Activated CD4-positive, alpha-beta memory T cell treated with anti-CD3 and anti-CD28 coated beads, Interleukin-2, amount 10 ng/mL, durations not matched to agents 7 days and 5 days (primary cell): ENCODE results near the gene TXN2. TPM values are rescaled to one million over a fixed set of nuclear protein-coding genes. Genes with fewer than 3 reads are reported as not detected.
"Not testable (repeated sequence)": the region's sequence is repeated elsewhere in the genome, so short reads cannot be mapped to it uniquely, and the experiment has no call there.

Experiments
- CTCF ChIA-PET: fragments of 350-600 bp; sonication (Branson Sonifier 250); formaldehyde crosslinking; loops from one replicate; lab custom pipeline; 2021; ENCODE audit warnings: antibody characterized with exemption, inconsistent platforms; lab: Charles Lee
- POLR2A ChIA-PET: fragments of 350-600 bp; sonication (Branson Sonifier 250); formaldehyde crosslinking; loops from one replicate; lab custom pipeline; 2021; ENCODE audit warnings: antibody characterized with exemption; lab: Charles Lee
- DNase-seq: peaks from one replicate; pipeline ENCODE4 v3.0.0-alpha.2; 2020
- H3K27ac Mint-ChIP-seq: one replicate; pipeline ENCODE4 v1.8.0; 2021; ENCODE audit warnings: mild to moderate bottlenecking, mixed read lengths
- H3K27me3 Mint-ChIP-seq: one replicate; pipeline ENCODE4 v1.8.0; 2021; ENCODE audit warnings: mixed read lengths
- H3K36me3 Mint-ChIP-seq: one replicate; pipeline ENCODE4 v1.8.0; 2021; ENCODE audit warnings: low read depth, mixed read lengths
- H3K4me1 Mint-ChIP-seq: one replicate; pipeline ENCODE4 v1.8.0; 2021; ENCODE audit warnings: mixed read lengths
- H3K4me3 Mint-ChIP-seq: one replicate; pipeline ENCODE4 v1.8.0; 2021; ENCODE audit warnings: mild to moderate bottlenecking, mixed read lengths
- H3K9me3 Mint-ChIP-seq: one replicate; pipeline ENCODE4 v1.8.0; 2021; ENCODE audit warnings: mixed read lengths
- total RNA-seq, 2 experiments: library from RNA; stranded (reverse); gene quantifications; one replicate each; pipeline ENCODE4 v1.2.3, GENCODE V29; 2021

TXN2 gene
- total RNA-seq, 2 experiments from 2014 or later = 72.3 to 73.2 TPM

- peaks cover 11% of the 10 kb centered on the region for H3K36me3 Mint-ChIP-seq
- no peak overlapping the region for H3K4me3 Mint-ChIP-seq
- no peaks in the 10 kb centered on the region for H3K9me3 Mint-ChIP-seq
These were observed 16.7 kb downstream of the TXN2 start for GRCh38 chr22:36464715-36465231.

GRCh38 chr22:36463783-36464184 is 17.7 kb downstream of the TXN2 start:
- DNase-seq = no peak

More at GRCh38 chr22:36464715-36465231, 16.7 kb downstream of the TXN2 start:
- CTCF ChIA-PET = interaction anchor here (1.1 kb wide), 1 partner anchor 13 kb away, joined by 3 read pairs; no protein-coding TSS in a partner anchor
- POLR2A ChIA-PET = interaction anchor here (1.8 kb wide), 1 partner anchor 109 kb away, joined by 5 read pairs; no protein-coding TSS in a partner anchor
- DNase-seq = no peak
- H3K27ac Mint-ChIP-seq = no peak overlapping the region
- peaks cover 20% of the 10 kb centered on the region for H3K4me1 Mint-ChIP-seq
- H3K27me3 Mint-ChIP-seq = no peaks in the 10 kb centered on the region

DNA sequence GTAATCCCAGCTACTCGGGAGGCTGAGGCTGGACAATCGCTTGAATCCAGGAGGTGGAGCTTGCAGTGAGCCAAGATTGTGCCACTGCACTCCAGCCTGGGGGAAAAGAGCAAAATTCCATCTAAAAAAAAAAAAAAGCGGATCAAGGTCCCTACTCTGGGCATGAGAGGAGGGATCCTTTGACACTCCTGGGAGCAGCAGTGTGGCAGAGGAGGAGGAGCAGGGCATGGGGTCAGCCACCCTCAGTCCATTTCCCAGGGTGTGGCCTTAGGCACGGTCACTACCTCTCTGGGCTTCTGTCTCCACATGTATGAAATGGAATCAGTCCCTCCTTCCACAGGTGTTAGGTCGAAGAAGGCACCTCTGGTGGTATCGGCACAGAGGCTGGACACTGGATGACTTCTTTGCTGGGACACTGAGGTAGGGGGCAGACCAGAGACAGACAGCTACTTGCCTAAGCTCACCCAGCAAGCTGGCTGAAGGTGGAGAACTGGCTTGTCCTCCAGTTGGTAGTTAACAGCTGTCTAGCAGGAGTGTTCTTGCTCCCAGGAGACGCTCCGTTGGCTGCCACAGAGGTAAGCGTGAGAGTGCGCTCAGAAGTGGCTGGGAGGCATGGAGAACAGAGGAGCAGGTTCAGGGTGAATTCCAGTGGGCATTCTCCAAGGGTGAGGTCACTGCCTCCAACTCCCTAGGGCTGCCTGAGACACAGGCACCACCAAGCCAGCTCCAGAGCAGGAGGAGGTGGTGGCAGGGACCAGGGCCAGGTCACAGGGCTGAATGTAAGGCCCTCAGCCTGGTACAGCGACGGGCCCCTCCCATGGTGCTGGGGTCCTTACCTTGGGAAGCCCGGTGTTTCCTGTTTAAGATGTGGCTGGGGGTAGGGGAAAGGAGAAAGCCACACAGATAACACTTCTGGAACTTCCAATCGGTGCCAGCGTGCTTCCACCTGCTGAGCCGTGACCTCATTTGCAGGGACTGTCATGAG is 19.5 kb downstream of the TXN2 start:
- Mint-ChIP-seq H3K4me3 (no peak overlapping the region), H3K4me1 (peaks cover 15% of the 10 kb centered on the region), H3K9me3 (no peaks in the 10 kb centered on the region), H3K27ac (no peak overlapping the region), H3K27me3 (no peaks in the 10 kb centered on the region), H3K36me3 (peaks cover 7% of the 10 kb centered on the region)
- no peak for DNase-seq
- POLR2A ChIA-PET = interaction anchor here (1.4 kb wide), 1 partner anchor 156 kb away, joined by 3 read pairs; no protein-coding TSS in a partner anchor
- CTCF ChIA-PET = interaction anchor here (1.3 kb wide), 1 partner anchor 24 kb away, joined by 4 read pairs; no protein-coding TSS in a partner anchor

More at GRCh38 chr22:36463783-36464184, 17.7 kb downstream of the TXN2 start:
- H3K9me3 Mint-ChIP-seq = no peaks in the 10 kb centered on the region
- peaks cover 18% of the 10 kb centered on the region for H3K4me1 Mint-ChIP-seq
- H3K4me3 Mint-ChIP-seq = no peak overlapping the region
- ChIA-PET POLR2A (interaction anchor here (0.7 to 1.4 kb wide), 3 partner anchors 12 to 157 kb away, joined by 3 read pairs; no protein-coding TSS in a partner anchor), CTCF (interaction anchor here (1.1 to 1.2 kb wide), 2 partner anchors 12 to 162 kb away, joined by 3 to 4 read pairs; no protein-coding TSS in a partner anchor)
- peaks cover 11% of the 10 kb centered on the region for H3K36me3 Mint-ChIP-seq
- no peak overlapping the region for H3K27ac Mint-ChIP-seq
- no peaks in the 10 kb centered on the region for H3K27me3 Mint-ChIP-seq

DNA sequence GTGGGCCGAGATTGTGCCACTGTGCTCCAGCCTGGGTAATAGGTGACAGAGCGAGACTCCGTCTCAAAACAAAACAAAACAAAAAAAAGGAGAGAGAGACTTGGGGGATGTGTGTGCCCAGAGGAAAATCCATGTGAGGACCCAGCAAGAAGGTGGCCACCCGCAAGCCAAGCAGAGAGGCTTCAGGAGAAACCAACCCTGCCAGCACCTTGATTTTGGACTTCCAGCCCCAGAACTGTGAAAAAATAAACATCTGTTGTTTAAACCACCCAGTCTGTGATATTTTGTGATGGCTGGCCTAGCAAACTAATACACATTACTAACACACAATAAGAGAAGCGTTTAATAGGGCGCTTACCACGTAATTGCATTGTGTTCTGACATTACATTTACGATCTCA is 21.2 kb downstream of the TXN2 start:
- H3K9me3 Mint-ChIP-seq = no peaks in the 10 kb centered on the region
- no peak for DNase-seq
- no peaks in the 10 kb centered on the region for H3K36me3 Mint-ChIP-seq
- POLR2A ChIA-PET = no interaction called here
- no peak overlapping the region for H3K27ac Mint-ChIP-seq
- no peaks in the 10 kb centered on the region for H3K27me3 Mint-ChIP-seq
- peaks cover 23% of the 10 kb centered on the region for H3K4me1 Mint-ChIP-seq
- no peak overlapping the region for H3K4me3 Mint-ChIP-seq
- CTCF ChIA-PET = interaction anchor here (1.0 kb wide), 1 partner anchor 25 kb away, joined by 3 read pairs; no protein-coding TSS in a partner anchor

GRCh38 chr22:36457688-36458450 is 23.6 kb downstream of the TXN2 start:
- ChIA-PET CTCF (interaction anchor here (0.9 to 1.2 kb wide), 3 partner anchors 9 to 157 kb away, joined by 3 to 5 read pairs (median 5); no protein-coding TSS in a partner anchor), POLR2A (interaction anchor here (1.1 to 1.6 kb wide), 2 partner anchors 71 to 126 kb away, joined by 3 to 4 read pairs; partner anchors contain the start of gene MYH9)
- H3K4me1 Mint-ChIP-seq = peaks cover 36% of the 10 kb centered on the region
- no peak overlapping the region for H3K4me3 Mint-ChIP-seq
- no peaks in the 10 kb centered on the region for H3K27me3 Mint-ChIP-seq
- H3K9me3 Mint-ChIP-seq = no peaks in the 10 kb centered on the region
- H3K36me3 Mint-ChIP-seq = no peaks in the 10 kb centered on the region
- DNase-seq = no peak
- H3K27ac Mint-ChIP-seq = no peak overlapping the region

- H3K4me1 Mint-ChIP-seq = peaks cover 50% of the 10 kb centered on the region
- POLR2A ChIA-PET = interaction anchor here (1.0 to 2.1 kb wide), 10 partner anchors 25 to 113 kb away, joined by 3 to 12 read pairs (median 4); partner anchors contain the start of genes EIF3D, MYH9 and TXN2
- no peaks in the 10 kb centered on the region for H3K27me3 Mint-ChIP-seq
- DNase-seq = no peak
- H3K36me3 Mint-ChIP-seq = no peaks in the 10 kb centered on the region
- H3K9me3 Mint-ChIP-seq = no peaks in the 10 kb centered on the region
- peak overlapping the region; percentile 72 for H3K4me3 Mint-ChIP-seq
- CTCF ChIA-PET = interaction anchor here (0.6 to 1.5 kb wide), 3 partner anchors 14 to 155 kb away, joined by 3 to 7 read pairs (median 5); no protein-coding TSS in a partner anchor
- H3K27ac Mint-ChIP-seq = no peak overlapping the region
These were observed 25.0 kb downstream of the TXN2 start for GRCh38 chr22:36456464-36456845.

DNA sequence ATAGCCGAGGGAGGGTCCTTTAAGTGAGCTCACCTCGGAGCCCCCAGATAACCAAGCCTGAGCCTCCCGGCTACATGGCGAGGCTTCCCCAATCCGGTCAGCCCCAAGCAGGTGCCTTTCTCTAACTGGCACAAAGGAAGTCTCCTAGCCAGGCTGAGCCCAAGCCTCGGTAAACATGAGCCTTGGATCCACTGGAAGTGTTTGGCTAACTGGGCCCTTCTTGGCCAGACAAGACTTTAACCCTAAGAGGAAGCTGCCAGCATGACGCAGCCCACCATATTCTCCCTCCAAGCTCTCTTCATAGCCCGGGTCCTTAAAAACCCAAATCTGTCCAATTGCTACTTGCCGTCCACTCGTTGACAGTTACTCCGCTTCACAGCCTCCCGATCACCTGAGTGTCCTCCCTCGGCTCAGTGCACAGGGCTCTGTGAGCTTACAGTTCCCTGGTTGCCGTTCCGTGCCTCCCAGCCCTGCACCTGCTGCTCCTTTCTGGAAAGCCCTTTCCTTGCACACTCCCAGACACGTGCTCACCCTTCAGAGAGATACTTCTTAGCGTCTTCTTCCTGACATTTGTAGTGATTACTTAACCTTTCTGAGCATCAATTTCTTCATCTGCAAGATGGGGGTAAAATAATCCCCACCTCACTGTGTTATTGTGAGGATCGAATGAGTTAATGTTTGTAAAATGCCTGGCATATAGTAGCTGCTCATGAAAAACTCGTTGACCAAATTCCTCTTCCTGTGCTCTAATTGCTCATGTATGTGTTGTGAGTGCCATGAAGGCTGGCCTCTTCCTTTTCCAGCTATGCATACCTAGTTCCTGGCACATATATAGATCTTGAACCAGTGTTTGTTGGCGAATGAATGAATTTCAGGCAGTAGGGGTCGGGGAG is 25.6 kb downstream of the TXN2 start:
- ChIA-PET CTCF (interaction anchor here (0.6 to 2.0 kb wide), 12 partner anchors 15 to 167 kb away, joined by 3 to 7 read pairs (median 4); no protein-coding TSS in a partner anchor), POLR2A (interaction anchor here (0.9 to 3.0 kb wide), 14 partner anchors 10 to 123 kb away, joined by 3 to 27 read pairs (median 4); partner anchors contain the start of genes EIF3D, MYH9 and TXN2)
- no peaks in the 10 kb centered on the region for H3K27me3 Mint-ChIP-seq
- peaks cover 57% of the 10 kb centered on the region for H3K4me1 Mint-ChIP-seq
- H3K4me3 Mint-ChIP-seq = peak overlapping the region; percentile 72
- peak overlapping the region; percentile 70 for H3K27ac Mint-ChIP-seq
- no peaks in the 10 kb centered on the region for H3K9me3 Mint-ChIP-seq
- no peaks in the 10 kb centered on the region for H3K36me3 Mint-ChIP-seq
- DNase-seq = no peak

GRCh38 chr22:36454916-36455570 is 26.4 kb downstream of the TXN2 start:
- Mint-ChIP-seq H3K9me3 (no peaks in the 10 kb centered on the region), H3K4me1 (peaks cover 61% of the 10 kb centered on the region)

DNA sequence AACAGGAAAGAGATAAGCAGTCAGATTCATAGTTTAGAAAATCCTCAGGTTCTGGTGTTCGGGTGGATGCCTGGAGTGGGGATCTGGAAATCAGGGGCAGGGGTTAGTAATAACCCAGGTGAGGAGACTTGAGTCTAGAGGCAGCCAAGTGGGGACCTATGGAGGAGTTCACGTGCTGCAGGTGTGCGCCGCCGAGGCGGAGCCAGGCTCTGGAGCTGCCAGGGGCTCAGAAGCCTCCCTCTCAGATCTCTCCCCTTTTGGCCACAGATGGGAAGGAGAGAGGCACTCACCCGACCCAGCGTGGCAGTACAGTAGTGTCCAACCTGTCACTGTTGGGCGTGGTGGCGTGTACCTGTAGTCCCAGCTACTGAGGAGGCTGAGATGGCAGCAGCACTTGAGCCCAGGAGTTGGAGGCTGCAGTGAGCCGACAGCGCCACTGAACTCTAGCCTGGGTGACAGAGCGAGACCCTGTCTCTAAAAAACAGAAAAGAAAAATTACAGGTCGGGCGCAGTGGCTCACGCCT is 27.5 kb downstream of the TXN2 start:
- ChIA-PET POLR2A (interaction anchor here (1.1 to 3.0 kb wide), 7 partner anchors 48 to 121 kb away, joined by 4 to 27 read pairs (median 7); no protein-coding TSS in a partner anchor), CTCF (interaction anchor here (0.8 to 2.0 kb wide), 4 partner anchors 18 to 153 kb away, joined by 3 to 6 read pairs (median 4); no protein-coding TSS in a partner anchor)
- H3K4me1 Mint-ChIP-seq = peaks cover 64% of the 10 kb centered on the region
- DNase-seq = no peak
- no peaks in the 10 kb centered on the region for H3K9me3 Mint-ChIP-seq
- H3K36me3 Mint-ChIP-seq = no peaks in the 10 kb centered on the region
- H3K27ac Mint-ChIP-seq = peak overlapping the region; percentile 95
- H3K4me3 Mint-ChIP-seq = peak overlapping the region; percentile 72
- no peaks in the 10 kb centered on the region for H3K27me3 Mint-ChIP-seq

More at GRCh38 chr22:36454916-36455570, 26.4 kb downstream of the TXN2 start:
- DNase-seq = peak; percentile 97
- Mint-ChIP-seq H3K27ac (peak overlapping the region; percentile 95), H3K36me3 (no peaks in the 10 kb centered on the region), H3K27me3 (no peaks in the 10 kb centered on the region), H3K4me3 (peak overlapping the region; percentile 72)
- ChIA-PET CTCF (interaction anchor here (0.6 to 2.0 kb wide), 12 partner anchors 15 to 167 kb away, joined by 3 to 7 read pairs (median 4); no protein-coding TSS in a partner anchor), POLR2A (interaction anchor here (0.9 to 3.0 kb wide), 15 partner anchors 11 to 122 kb away, joined by 3 to 27 read pairs (median 4); partner anchors contain the start of genes EIF3D, MYH9 and TXN2)

- peak overlapping the region; percentile 95 for H3K27ac Mint-ChIP-seq
- DNase-seq, H3K36me3 Mint-ChIP-seq, H3K27me3 Mint-ChIP-seq, H3K9me3 Mint-ChIP-seq: not testable (repeated sequence)
- peak overlapping the region; percentile 52 for H3K4me3 Mint-ChIP-seq
- ChIA-PET CTCF (interaction anchor here (0.7 kb wide), 1 partner anchor 68 kb away, joined by 5 read pairs; no protein-coding TSS in a partner anchor), POLR2A (interaction anchor here (1.0 to 3.0 kb wide), 9 partner anchors 47 to 151 kb away, joined by 3 to 27 read pairs (median 7); no protein-coding TSS in a partner anchor)
- H3K4me1 Mint-ChIP-seq = peaks cover 67% of the 10 kb centered on the region
These were observed 28.3 kb downstream of the TXN2 start for GRCh38 chr22:36452978-36453607.
